Gastrocnemius medialis (tissue), 4 donors: ENCODE measurements around the gene SWI5.

ENCODE experiments used
- POLR2A ChIP-seq, 2 donors: fragments of 450-650 bp; IDR thresholded peaks; one replicate each; pipeline ENCODE4 v1.6.1; 2017; ENCODE audit warnings: antibody characterized with exemption in 2 of 2, mild to moderate bottlenecking in 2 of 2, moderate library complexity in 2 of 2
- TF ChIP-seq, protein P1 (sequence below), 5 experiments: fragments of 450-650 bp in 3 of 5; fragments of 200-600 bp in 2 of 5; sonication (generic) in 2 of 5; IDR thresholded peaks in 4 of 5; conservative IDR thresholded peaks in 1 of 5; 1 replicate in 4 of 5; 2 replicates in 1 of 5; pipeline ENCODE4 v1.5.1; 2016 to 2019; ENCODE audit warnings: antibody characterized with exemption in 5 of 5, mild to moderate bottlenecking in 3 of 5, moderate library complexity in 3 of 5

DNA sequence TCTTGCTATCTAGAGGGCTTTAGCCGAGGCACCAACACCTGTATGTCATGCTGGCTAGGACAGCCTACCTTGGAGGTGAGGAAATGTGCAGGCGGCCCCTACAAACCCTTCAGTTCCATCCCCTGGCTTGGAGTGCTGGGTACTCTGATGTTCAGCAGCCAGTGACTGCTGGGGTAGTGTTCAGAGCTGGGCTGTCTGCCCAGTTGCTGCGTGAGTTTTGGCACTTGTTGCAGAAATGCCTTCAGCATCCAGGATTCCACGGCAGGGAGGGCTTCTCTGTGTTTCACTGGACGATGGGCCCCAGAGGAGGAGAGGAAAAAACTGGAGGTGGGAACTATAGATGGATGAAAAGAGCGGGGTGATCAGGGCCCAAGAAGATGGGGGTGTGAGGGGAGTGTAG is 10.4 kb downstream of the SWI5 start:
- TF ChIP-seq, protein P1, sequence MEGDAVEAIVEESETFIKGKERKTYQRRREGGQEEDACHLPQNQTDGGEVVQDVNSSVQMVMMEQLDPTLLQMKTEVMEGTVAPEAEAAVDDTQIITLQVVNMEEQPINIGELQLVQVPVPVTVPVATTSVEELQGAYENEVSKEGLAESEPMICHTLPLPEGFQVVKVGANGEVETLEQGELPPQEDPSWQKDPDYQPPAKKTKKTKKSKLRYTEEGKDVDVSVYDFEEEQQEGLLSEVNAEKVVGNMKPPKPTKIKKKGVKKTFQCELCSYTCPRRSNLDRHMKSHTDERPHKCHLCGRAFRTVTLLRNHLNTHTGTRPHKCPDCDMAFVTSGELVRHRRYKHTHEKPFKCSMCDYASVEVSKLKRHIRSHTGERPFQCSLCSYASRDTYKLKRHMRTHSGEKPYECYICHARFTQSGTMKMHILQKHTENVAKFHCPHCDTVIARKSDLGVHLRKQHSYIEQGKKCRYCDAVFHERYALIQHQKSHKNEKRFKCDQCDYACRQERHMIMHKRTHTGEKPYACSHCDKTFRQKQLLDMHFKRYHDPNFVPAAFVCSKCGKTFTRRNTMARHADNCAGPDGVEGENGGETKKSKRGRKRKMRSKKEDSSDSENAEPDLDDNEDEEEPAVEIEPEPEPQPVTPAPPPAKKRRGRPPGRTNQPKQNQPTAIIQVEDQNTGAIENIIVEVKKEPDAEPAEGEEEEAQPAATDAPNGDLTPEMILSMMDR (IDR thresholded peaks at IDR 0.05 in 4 of 5, conservative IDR thresholded peaks at IDR 0.05 in 1 of 5), result no peak
- TF ChIP-seq POLR2A (IDR thresholded peaks at IDR 0.05), result no peak
